Tibial artery (tissue), 4 donors: Measurements from ENCODE around the gene GRAP2.

Source experiments
- DNase-seq, 2 donors: peaks; one replicate each; pipeline ENCODE4 v3.0.0-alpha.2; 2019
- H3K27ac ChIP-seq, 2 donors: fragments of 200-600 bp; sonication (generic) in 1 of 2; 1 replicate in 1 of 2; 2 replicates in 1 of 2; pipeline ENCODE4 v1.5.1; 2018 to 2019; ENCODE audit warnings: mild to moderate bottlenecking in 1 of 2
- H3K27me3 ChIP-seq, 2 donors: fragments of 200-600 bp; sonication (generic) in 1 of 2; one replicate each; pipeline versions ENCODE4 v1.5.1 to v1.6.0; 2016 to 2019
- H3K36me3 ChIP-seq, 3 donors: fragments of 200-600 bp; sonication (generic) in 2 of 3; one replicate each; pipeline ENCODE4 v1.5.1; 2016 to 2019; ENCODE audit warnings: mild to moderate bottlenecking in 2 of 3
- H3K4me1 ChIP-seq, 4 donors: fragments of 200-600 bp; sonication (generic) in 2 of 4; 1 replicate in 3 of 4; 2 replicates in 1 of 4; pipeline ENCODE4 v1.5.1; 2016 to 2019
- H3K4me3 ChIP-seq, 2 donors: fragments of 200-600 bp; sonication (generic) in 1 of 2; 1 replicate in 1 of 2; 2 replicates in 1 of 2; pipeline ENCODE4 v1.5.1; 2018 to 2019; ENCODE audit warnings: mild to moderate bottlenecking in 2 of 2
- H3K9me3 ChIP-seq, 3 donors: fragments of 200-600 bp; sonication (generic) in 1 of 3; one replicate each; pipeline ENCODE4 v1.5.1; 2016 to 2019
- intact Hi-C: fragments of 100-400 bp; cut with DNase I; formaldehyde crosslinking; loops from one replicate; pipeline ENCODE4 v1.15.0; 2023; ENCODE audit warnings: low total_unique reads
- TF ChIP-seq, protein P1 (sequence below), 2 experiments: fragments of 200-600 bp in 1 of 2; fragments of 450-650 bp in 1 of 2; IDR thresholded peaks; one replicate each; pipeline ENCODE4 v1.5.1; 2017 to 2019; ENCODE audit warnings: antibody characterized with exemption in 2 of 2, mild to moderate bottlenecking in 1 of 2, moderate library complexity in 1 of 2

Gene GRAP2

DNA sequence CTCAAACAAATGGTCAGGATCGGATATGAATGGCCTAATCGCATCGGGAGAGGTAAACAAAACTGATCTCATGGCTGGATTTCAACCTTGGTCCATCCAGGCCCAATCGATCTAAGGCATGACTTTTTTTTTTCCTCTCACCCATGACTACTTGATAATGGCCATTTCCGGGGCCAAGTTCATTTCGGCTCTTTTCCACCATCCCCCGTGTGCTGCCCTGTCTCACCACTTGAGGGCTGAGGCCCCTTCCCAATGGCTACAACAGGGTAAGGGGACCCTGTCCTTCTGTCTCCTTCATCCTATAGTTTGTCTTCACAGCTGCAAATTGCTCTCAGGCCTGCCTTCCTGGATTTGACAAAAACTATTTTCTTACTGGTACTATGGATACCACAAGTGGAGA, 26.7 kb downstream of the GRAP2 start:
- Histone ChIP-seq H3K27me3 (peaks cover 0 to 53% of the 10 kb centered on the region in 2 donors), H3K4me3 (no peak overlapping the region), H3K36me3 (no peaks in the 10 kb centered on the region), H3K9me3 (no peaks in the 10 kb centered on the region), H3K27ac (no peak overlapping the region), H3K4me1 (no peaks in the 10 kb centered on the region)
- TF ChIP-seq, protein P1, sequence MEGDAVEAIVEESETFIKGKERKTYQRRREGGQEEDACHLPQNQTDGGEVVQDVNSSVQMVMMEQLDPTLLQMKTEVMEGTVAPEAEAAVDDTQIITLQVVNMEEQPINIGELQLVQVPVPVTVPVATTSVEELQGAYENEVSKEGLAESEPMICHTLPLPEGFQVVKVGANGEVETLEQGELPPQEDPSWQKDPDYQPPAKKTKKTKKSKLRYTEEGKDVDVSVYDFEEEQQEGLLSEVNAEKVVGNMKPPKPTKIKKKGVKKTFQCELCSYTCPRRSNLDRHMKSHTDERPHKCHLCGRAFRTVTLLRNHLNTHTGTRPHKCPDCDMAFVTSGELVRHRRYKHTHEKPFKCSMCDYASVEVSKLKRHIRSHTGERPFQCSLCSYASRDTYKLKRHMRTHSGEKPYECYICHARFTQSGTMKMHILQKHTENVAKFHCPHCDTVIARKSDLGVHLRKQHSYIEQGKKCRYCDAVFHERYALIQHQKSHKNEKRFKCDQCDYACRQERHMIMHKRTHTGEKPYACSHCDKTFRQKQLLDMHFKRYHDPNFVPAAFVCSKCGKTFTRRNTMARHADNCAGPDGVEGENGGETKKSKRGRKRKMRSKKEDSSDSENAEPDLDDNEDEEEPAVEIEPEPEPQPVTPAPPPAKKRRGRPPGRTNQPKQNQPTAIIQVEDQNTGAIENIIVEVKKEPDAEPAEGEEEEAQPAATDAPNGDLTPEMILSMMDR (IDR thresholded peaks at IDR 0.05) = no peak
- intact Hi-C loops = no loop called here
- no peak for DNase-seq

DNA sequence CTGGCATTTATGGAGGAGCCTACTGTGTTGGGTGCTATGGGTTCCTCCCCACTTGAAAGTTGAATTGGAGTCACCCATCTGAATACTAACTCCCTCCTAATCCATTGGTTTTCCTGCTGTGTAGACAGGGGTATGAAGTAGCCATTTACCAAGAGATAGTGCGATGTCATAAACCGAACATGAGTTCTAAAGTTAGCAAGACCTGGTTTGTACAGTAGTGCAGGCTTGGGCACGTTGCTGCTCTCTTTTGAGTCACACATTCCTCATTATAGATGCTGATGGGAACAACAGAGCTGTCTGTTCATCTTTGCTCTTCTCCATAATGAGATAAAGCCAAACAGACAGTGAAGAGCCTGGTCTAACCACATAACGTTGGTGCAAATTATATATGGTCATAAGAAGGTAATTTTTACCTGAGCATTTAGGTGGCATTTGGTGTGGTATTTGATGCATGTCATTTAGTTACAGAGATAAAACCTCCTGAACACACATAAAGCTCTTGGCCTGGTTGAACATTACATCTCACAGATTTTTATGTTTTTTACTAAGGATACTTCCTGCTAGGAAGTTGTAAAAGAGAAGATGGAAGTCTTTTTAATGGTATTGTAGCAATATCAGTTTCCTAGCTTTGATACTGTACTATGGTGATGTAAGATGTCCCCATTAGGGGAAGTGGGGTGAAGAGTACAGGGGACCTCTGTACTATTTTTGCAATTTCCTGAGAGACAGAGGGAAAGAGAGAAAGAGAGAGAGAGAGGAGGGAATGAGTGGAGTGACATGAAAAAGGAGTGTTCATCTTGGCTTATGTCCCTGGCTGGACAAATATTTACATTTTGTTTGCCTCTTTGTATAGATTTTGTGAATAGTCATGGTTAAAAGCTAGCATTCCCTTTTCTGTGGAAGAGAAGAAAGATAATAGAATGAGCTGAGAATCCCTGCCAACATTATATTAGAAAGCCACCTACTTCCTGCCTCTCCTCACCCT, 27.9 kb downstream of the GRAP2 start:
- no peaks in the 10 kb centered on the region for H3K9me3 ChIP-seq
- peaks cover 0 to 63% of the 10 kb centered on the region in 2 donors for H3K27me3 ChIP-seq
- no peaks in the 10 kb centered on the region for H3K36me3 ChIP-seq
- intact Hi-C loops = no loop called here
- TF ChIP-seq, protein P1 (IDR thresholded peaks at IDR 0.05) = no peak
- no peak for DNase-seq
- H3K4me3 ChIP-seq = no peak overlapping the region
- no peaks in the 10 kb centered on the region for H3K4me1 ChIP-seq
- no peak overlapping the region for H3K27ac ChIP-seq

DNA sequence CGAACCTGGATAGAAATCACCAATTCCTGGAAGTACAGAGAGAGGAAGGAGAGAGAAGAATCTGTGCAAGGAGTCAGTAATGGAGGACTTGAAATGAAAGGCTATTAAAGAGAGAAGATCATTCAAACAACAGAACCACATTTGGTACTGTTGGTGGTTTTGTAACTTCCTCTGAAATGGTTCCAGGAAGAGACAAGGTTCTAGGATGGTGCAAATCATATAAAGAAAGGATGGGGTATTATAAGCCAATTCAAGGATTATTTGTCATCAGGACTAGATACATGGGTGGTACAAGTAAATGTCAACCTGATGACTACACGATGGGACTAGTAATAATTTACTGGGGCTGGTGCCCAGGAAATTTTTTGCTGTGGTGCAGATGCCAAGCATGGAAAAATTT, 30.4 kb downstream of the GRAP2 start:
- TF ChIP-seq, protein P1 (IDR thresholded peaks at IDR 0.05) = no peak
- Histone ChIP-seq H3K27me3 (peaks cover 0 to 43% of the 10 kb centered on the region in 2 donors), H3K4me1 (no peaks in the 10 kb centered on the region), H3K4me3 (no peak overlapping the region), H3K9me3 (no peaks in the 10 kb centered on the region), H3K36me3 (no peaks in the 10 kb centered on the region), H3K27ac (no peak overlapping the region)
- no peak for DNase-seq
- intact Hi-C loops = no loop called here

DNA sequence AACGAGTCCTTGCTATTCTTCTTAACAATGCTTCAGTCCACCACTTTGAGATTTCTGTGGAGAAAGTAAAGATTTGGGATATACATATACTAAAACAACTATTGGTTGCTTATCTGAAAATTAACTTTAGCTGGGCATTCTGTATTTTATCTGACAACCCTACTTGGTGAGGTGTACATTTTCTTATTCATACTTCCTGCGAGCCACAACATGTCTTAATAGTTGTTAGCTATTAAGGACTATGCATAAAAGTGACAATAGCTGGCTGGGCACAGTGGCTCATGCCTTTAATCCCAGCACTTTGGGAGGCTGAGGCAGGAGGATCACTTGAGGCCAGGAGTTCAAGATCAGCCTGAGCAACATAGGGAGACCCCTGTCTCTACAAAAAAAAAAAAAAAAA, 31.3 kb downstream of the GRAP2 start:
- Histone ChIP-seq H3K9me3 (no peaks in the 10 kb centered on the region), H3K4me1 (no peaks in the 10 kb centered on the region), H3K27me3 (peaks cover 0 to 44% of the 10 kb centered on the region in 2 donors), H3K36me3 (no peaks in the 10 kb centered on the region), H3K4me3 (no peak overlapping the region), H3K27ac (no peak overlapping the region)
- intact Hi-C loops = no loop called here
- TF ChIP-seq, protein P1 (IDR thresholded peaks at IDR 0.05) = no peak
- no peak for DNase-seq

DNA sequence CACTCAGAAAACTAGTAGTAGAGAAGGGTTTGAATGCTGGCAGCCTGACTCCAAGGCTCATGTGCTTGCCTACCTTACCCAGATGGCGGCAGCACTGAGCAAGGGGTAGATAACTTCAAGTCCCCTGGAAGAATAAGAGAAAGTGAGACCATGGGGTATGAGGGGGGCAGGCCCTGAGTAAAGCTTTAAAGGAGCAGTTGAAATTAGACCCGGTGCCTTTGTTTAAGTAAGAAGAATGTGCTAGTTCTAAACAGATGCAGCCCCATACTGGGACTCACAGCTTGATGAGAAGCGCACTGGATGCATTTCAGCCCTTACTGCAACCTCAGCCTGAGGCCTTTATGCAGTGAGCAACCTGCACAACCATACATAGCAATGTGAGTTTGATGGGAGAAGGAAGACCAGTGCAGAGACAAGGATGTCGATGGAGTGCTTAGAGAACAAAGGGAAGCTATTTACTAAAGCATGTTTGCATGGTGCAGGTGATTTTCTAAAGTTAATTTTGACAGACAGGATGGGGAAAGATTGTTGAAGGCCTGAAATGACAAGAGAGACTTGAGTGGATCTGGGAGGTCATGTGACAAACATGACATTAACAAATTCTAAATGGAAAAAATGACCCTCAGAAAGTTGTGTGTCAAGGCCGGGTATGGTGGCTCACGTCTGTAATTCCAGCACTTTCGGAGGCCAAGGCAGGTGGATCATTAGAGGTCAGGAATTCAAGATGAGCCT, 32.2 kb downstream of the GRAP2 start:
- intact Hi-C loops = no loop called here
- TF ChIP-seq, protein P1 (IDR thresholded peaks at IDR 0.05) = no peak
- Histone ChIP-seq H3K27ac (no peak overlapping the region), H3K4me3 (no peak overlapping the region), H3K36me3 (no peaks in the 10 kb centered on the region), H3K9me3 (no peaks in the 10 kb centered on the region), H3K4me1 (no peaks in the 10 kb centered on the region), H3K27me3 (peaks cover 0 to 51% of the 10 kb centered on the region in 2 donors)
- DNase-seq = no peak
